ENCODE results near the gene SEC22C.
"Not testable (repeated sequence)": the region's sequence is repeated elsewhere in the genome, so short reads cannot be mapped to it uniquely, and the experiment has no call there.

Gene SEC22C

GRCh38 chr3:42582474-42583070 is 805 bp upstream of the SEC22C start:
- Histone ChIP-seq H3K4me1 (ENCODE audit: control insufficient read depth, insufficient read depth, low read length) (peaks cover 9% of the 10 kb centered on the region), H3K4me3 (ENCODE audit: insufficient read depth, low read depth, low read length) (peak overlapping the region; percentile 88), H3K9me3 (ENCODE audit: control insufficient read depth, low read length) (no peaks in the 10 kb centered on the region), H3K27ac (ENCODE audit: insufficient read depth, low read depth, low read length, poor library complexity, severe bottlenecking) (peak overlapping the region; percentile 82), H3K36me3 (ENCODE audit: control insufficient read depth, insufficient read depth, low read length) (no peaks in the 10 kb centered on the region), H3K27me3 (ENCODE audit: control insufficient read depth, insufficient read depth, low read length, poor library complexity, severe bottlenecking) (no peaks in the 10 kb centered on the region)
- WGBS, 2 experiments = 0 to 3% methylated on average over 3 of the region's 3 CpGs

GRCh38 chr3:42581400-42581708 is 413 bp downstream of the SEC22C start:
- 0 to 1% methylated on average over 10 to 11 of the region's 11 CpGs for WGBS, 2 experiments
- Histone ChIP-seq H3K27me3 (ENCODE audit: control insufficient read depth, insufficient read depth, low read length, poor library complexity, severe bottlenecking) (no peaks in the 10 kb centered on the region), H3K4me1 (ENCODE audit: control insufficient read depth, insufficient read depth, low read length) (peaks cover 9% of the 10 kb centered on the region), H3K36me3 (ENCODE audit: control insufficient read depth, insufficient read depth, low read length) (no peaks in the 10 kb centered on the region), H3K27ac (ENCODE audit: insufficient read depth, low read depth, low read length, poor library complexity, severe bottlenecking) (no peak overlapping the region), H3K9me3 (ENCODE audit: control insufficient read depth, low read length) (no peaks in the 10 kb centered on the region), H3K4me3 (ENCODE audit: insufficient read depth, low read depth, low read length) (peak overlapping the region; percentile 88)

GRCh38 chr3:42579346-42579745 is 2.4 kb downstream of the SEC22C start:
- H3K4me1 ChIP-seq (ENCODE audit: control insufficient read depth, insufficient read depth, low read length); H3K27ac ChIP-seq (ENCODE audit: insufficient read depth, low read depth, low read length, poor library complexity, severe bottlenecking); H3K4me3 ChIP-seq (ENCODE audit: insufficient read depth, low read depth, low read length); H3K36me3 ChIP-seq (ENCODE audit: control insufficient read depth, insufficient read depth, low read length); H3K9me3 ChIP-seq (ENCODE audit: control insufficient read depth, low read length); H3K27me3 ChIP-seq (ENCODE audit: control insufficient read depth, insufficient read depth, low read length, poor library complexity, severe bottlenecking): not testable (repeated sequence)
- WGBS, 2 experiments = 93 to 94% methylated on average over 4 of the region's 4 CpGs

- WGBS, 2 experiments = 100% methylated on average over 3 to 4 of the region's 4 CpGs
- Histone ChIP-seq H3K27ac (ENCODE audit: insufficient read depth, low read depth, low read length, poor library complexity, severe bottlenecking) (no peak overlapping the region), H3K36me3 (ENCODE audit: control insufficient read depth, insufficient read depth, low read length) (no peaks in the 10 kb centered on the region)
These were observed 3.7 kb downstream of the SEC22C start for GRCh38 chr3:42578054-42578453.

GRCh38 chr3:42575137-42575741 is 6.5 kb downstream of the SEC22C start:
- H3K9me3 ChIP-seq (ENCODE audit: control insufficient read depth, low read length) = no peaks in the 10 kb centered on the region
- no peaks in the 10 kb centered on the region for H3K27me3 ChIP-seq (ENCODE audit: control insufficient read depth, insufficient read depth, low read length, poor library complexity, severe bottlenecking)
- H3K36me3 ChIP-seq (ENCODE audit: control insufficient read depth, insufficient read depth, low read length) = no peaks in the 10 kb centered on the region
- H3K27ac ChIP-seq (ENCODE audit: insufficient read depth, low read depth, low read length, poor library complexity, severe bottlenecking) = no peak overlapping the region
- H3K4me1 ChIP-seq (ENCODE audit: control insufficient read depth, insufficient read depth, low read length) = no peaks in the 10 kb centered on the region
- no peak overlapping the region for H3K4me3 ChIP-seq (ENCODE audit: insufficient read depth, low read depth, low read length)

More at GRCh38 chr3:42578054-42578453, 3.7 kb downstream of the SEC22C start:
- no peaks in the 10 kb centered on the region for H3K27me3 ChIP-seq (ENCODE audit: control insufficient read depth, insufficient read depth, low read length, poor library complexity, severe bottlenecking)
- H3K4me3 ChIP-seq (ENCODE audit: insufficient read depth, low read depth, low read length) = no peak overlapping the region
- peaks cover 6% of the 10 kb centered on the region for H3K4me1 ChIP-seq (ENCODE audit: control insufficient read depth, insufficient read depth, low read length)
- H3K9me3 ChIP-seq (ENCODE audit: control insufficient read depth, low read length) = no peaks in the 10 kb centered on the region

GRCh38 chr3:42572278-42572677 is 9.5 kb downstream of the SEC22C start:
- H3K27ac ChIP-seq (ENCODE audit: insufficient read depth, low read depth, low read length, poor library complexity, severe bottlenecking) = no peak overlapping the region
- no peaks in the 10 kb centered on the region for H3K9me3 ChIP-seq (ENCODE audit: control insufficient read depth, low read length)
- no peaks in the 10 kb centered on the region for H3K36me3 ChIP-seq (ENCODE audit: control insufficient read depth, insufficient read depth, low read length)
- no peaks in the 10 kb centered on the region for H3K27me3 ChIP-seq (ENCODE audit: control insufficient read depth, insufficient read depth, low read length, poor library complexity, severe bottlenecking)
- H3K4me1 ChIP-seq (ENCODE audit: control insufficient read depth, insufficient read depth, low read length) = no peaks in the 10 kb centered on the region
- no peak overlapping the region for H3K4me3 ChIP-seq (ENCODE audit: insufficient read depth, low read depth, low read length)
- WGBS, 2 experiments = 29 to 36% methylated on average over 3 of the region's 3 CpGs

GRCh38 chr3:42569593-42570142 is 12.1 kb downstream of the SEC22C start:
- Histone ChIP-seq H3K36me3 (ENCODE audit: control insufficient read depth, insufficient read depth, low read length) (peaks cover 3% of the 10 kb centered on the region), H3K4me1 (ENCODE audit: control insufficient read depth, insufficient read depth, low read length) (no peaks in the 10 kb centered on the region), H3K27ac (ENCODE audit: insufficient read depth, low read depth, low read length, poor library complexity, severe bottlenecking) (no peak overlapping the region), H3K27me3 (ENCODE audit: control insufficient read depth, insufficient read depth, low read length, poor library complexity, severe bottlenecking) (no peaks in the 10 kb centered on the region), H3K4me3 (ENCODE audit: insufficient read depth, low read depth, low read length) (no peak overlapping the region), H3K9me3 (ENCODE audit: control insufficient read depth, low read length) (no peaks in the 10 kb centered on the region)
- 82 to 86% methylated on average over 2 of the region's 2 CpGs for WGBS, 2 experiments

- H3K36me3 ChIP-seq (ENCODE audit: control insufficient read depth, insufficient read depth, low read length) = peaks cover 10% of the 10 kb centered on the region
- whole genome bisulfite sequencing, 2 experiments = 82 to 91% methylated on average over 3 of the region's 3 CpGs
- H3K9me3 ChIP-seq (ENCODE audit: control insufficient read depth, low read length) = no peaks in the 10 kb centered on the region
- H3K4me1 ChIP-seq (ENCODE audit: control insufficient read depth, insufficient read depth, low read length) = no peaks in the 10 kb centered on the region
- no peak overlapping the region for H3K27ac ChIP-seq (ENCODE audit: insufficient read depth, low read depth, low read length, poor library complexity, severe bottlenecking)
- H3K4me3 ChIP-seq (ENCODE audit: insufficient read depth, low read depth, low read length) = no peak overlapping the region
- no peaks in the 10 kb centered on the region for H3K27me3 ChIP-seq (ENCODE audit: control insufficient read depth, insufficient read depth, low read length, poor library complexity, severe bottlenecking)
These were observed 19.5 kb downstream of the SEC22C start for GRCh38 chr3:42562047-42562907.

- H3K27me3 ChIP-seq (ENCODE audit: control insufficient read depth, insufficient read depth, low read length, poor library complexity, severe bottlenecking) = no peaks in the 10 kb centered on the region
- H3K4me1 ChIP-seq (ENCODE audit: control insufficient read depth, insufficient read depth, low read length) = no peaks in the 10 kb centered on the region
- no peaks in the 10 kb centered on the region for H3K9me3 ChIP-seq (ENCODE audit: control insufficient read depth, low read length)
- H3K4me3 ChIP-seq (ENCODE audit: insufficient read depth, low read depth, low read length) = no peak overlapping the region
- H3K36me3 ChIP-seq (ENCODE audit: control insufficient read depth, insufficient read depth, low read length) = peaks cover 21% of the 10 kb centered on the region
- no peak overlapping the region for H3K27ac ChIP-seq (ENCODE audit: insufficient read depth, low read depth, low read length, poor library complexity, severe bottlenecking)
These were observed 23.9 kb downstream of the SEC22C start for GRCh38 chr3:42557854-42558253.

GRCh38 chr3:42556817-42557216 is 24.9 kb downstream of the SEC22C start:
- H3K27ac ChIP-seq (ENCODE audit: insufficient read depth, low read depth, low read length, poor library complexity, severe bottlenecking); H3K4me3 ChIP-seq (ENCODE audit: insufficient read depth, low read depth, low read length); H3K4me1 ChIP-seq (ENCODE audit: control insufficient read depth, insufficient read depth, low read length); H3K27me3 ChIP-seq (ENCODE audit: control insufficient read depth, insufficient read depth, low read length, poor library complexity, severe bottlenecking); H3K9me3 ChIP-seq (ENCODE audit: control insufficient read depth, low read length): not testable (repeated sequence)
- WGBS, 2 experiments = 91 to 96% methylated on average over 3 to 6 of the region's 6 CpGs
- H3K36me3 ChIP-seq (ENCODE audit: control insufficient read depth, insufficient read depth, low read length) = peaks cover 23% of the 10 kb centered on the region

Measured in ectodermal cell (in vitro differentiated cells).